HepG2 (cell line): ENCODE data around the gene TP53AIP1. TPM values are rescaled to one million over a fixed set of nuclear protein-coding genes. Genes with fewer than 3 reads are reported as not detected.

Experiments used
- ATAC-seq: fragments of 200-7000 bp; cut with Tn5 transposase; 3 replicates; pipeline ENCODE4 v1.9.1; 2020; ENCODE audit warnings: mild to moderate bottlenecking, moderate library complexity
- BruUV-seq: library from RNA; stranded (reverse); fragments of 400-500 nt; replicated peaks from 2 replicates; lab custom pipeline; 2021; lab: Mats Ljungman, UMichigan
- CTCF ChIA-PET: fragments of 300-600 bp; formaldehyde crosslinking; extraction: SDS; loops from one replicate; lab custom pipeline; 2021; ENCODE audit warnings: low total read pairs, inconsistent platforms, low intra/inter-chr PET ratio; lab: Yijun Ruan, JAX
- POLR2A ChIA-PET: fragments of 350-600 bp; sonication (Branson Sonifier 250); formaldehyde crosslinking; loops from one replicate; lab custom pipeline; 2020; ENCODE audit warnings: antibody characterized with exemption, inconsistent platforms; lab: Yijun Ruan, JAX
- DNase-seq: peaks from one replicate; pipeline ENCODE4 v3.0.0-alpha.2; 2015; ENCODE audit warnings: low spot score
- FAIRE-seq: peaks from 3 replicates; lab custom pipeline; 2011; peaks lifted over from hg19 to GRCh38; lab: Jason Lieb, UNC
- H2AFZ ChIP-seq: one replicate; pipeline ENCODE4 v1.6.1; 2011; ENCODE audit warnings: low read length, inconsistent platforms
- H3K27ac ChIP-seq: fragments of 300-600 bp; 3 replicates; pipeline ENCODE4 v1.8.0; 2011; ENCODE audit warnings: mixed run types, mild to moderate bottlenecking, mixed read lengths, low read length, inconsistent platforms; ENCODE audit not compliant: insufficient read depth; ENCODE audit errors: extremely low read length
- H3K27me3 ChIP-seq, 2 experiments: fragments of 200-600 bp in 1 of 2; 2 replicates in 1 of 2; 3 replicates in 1 of 2; pipeline versions ENCODE4 v1.6.0 to v1.8.0; 2011; ENCODE audit warnings: low read length in 2 of 2, mild to moderate bottlenecking in 2 of 2, moderate library complexity in 2 of 2, inconsistent platforms in 1 of 2; ENCODE audit not compliant: insufficient read depth in 2 of 2, control insufficient read depth in 1 of 2
- H3K36me3 ChIP-seq, 2 experiments: fragments of 200-600 bp in 1 of 2; replicated peaks in 1 of 2; 2 replicates in 1 of 2; 3 replicates in 1 of 2; pipeline versions ENCODE4 v1.5.1 to v1.8.0; 2011; ENCODE audit warnings: low read length in 2 of 2, inconsistent platforms in 1 of 2; ENCODE audit not compliant: insufficient read depth in 2 of 2, control insufficient read depth in 1 of 2
- H3K4me1 ChIP-seq: 2 replicates; pipeline ENCODE4 v1.5.1; 2012; ENCODE audit warnings: low read length, inconsistent platforms; ENCODE audit not compliant: insufficient read depth
- H3K4me2 ChIP-seq: 2 replicates; pipeline ENCODE4 v1.6.0; 2011; ENCODE audit warnings: low read depth, low read length, inconsistent platforms
- H3K4me3 ChIP-seq, 3 experiments: fragments of 200-600 bp in 1 of 3; sonication (generic), shearing (Covaris generic) in 1 of 3; replicated peaks in 1 of 3; 2 replicates each; pipeline ENCODE4 v1.5.1; 2011 to 2016; ENCODE audit warnings: low read length in 3 of 3, inconsistent platforms in 2 of 3, low read depth in 2 of 3, mild to moderate bottlenecking in 2 of 3, control low read depth in 1 of 3, mixed read lengths in 1 of 3; ENCODE audit not compliant: insufficient read depth in 1 of 3
- H3K79me2 ChIP-seq: one replicate; pipeline ENCODE4 v1.6.1; 2011; ENCODE audit warnings: low read length, inconsistent platforms; ENCODE audit not compliant: insufficient read depth
- H3K9ac ChIP-seq: 2 replicates; pipeline ENCODE4 v1.6.0; 2011; ENCODE audit warnings: mild to moderate bottlenecking, low read depth, low read length, inconsistent platforms; ENCODE audit not compliant: insufficient read depth
- H3K9me3 ChIP-seq: 2 replicates; pipeline ENCODE4 v1.5.1; 2012; ENCODE audit warnings: mild to moderate bottlenecking, low read length
- H4K20me1 ChIP-seq: 2 replicates; pipeline ENCODE4 v1.6.0; 2011; ENCODE audit warnings: inconsistent platforms, mild to moderate bottlenecking, low read length, moderate library complexity; ENCODE audit not compliant: insufficient read depth
- ARHGAP35 ChIP-seq: sonication (generic); formaldehyde crosslinking; IDR thresholded peaks from 2 replicates; pipeline ENCODE4 v1.9.0; 2022; ENCODE audit warnings: mild to moderate bottlenecking, inconsistent platforms, moderate library complexity, missing genetic modification reagents, borderline replicate concordance
- KDM1A ChIP-seq: IDR thresholded peaks from 2 replicates; pipeline ENCODE4 v1.6.1; 2016; ENCODE audit warnings: missing compliant biosample characterization
- KDM4B ChIP-seq: sonication (generic); formaldehyde crosslinking; IDR thresholded peaks from 2 replicates; pipeline ENCODE4 v1.4.0; 2020; ENCODE audit warnings: missing genetic modification reagents
- MEF2D ChIP-seq: sonication (generic); formaldehyde crosslinking; IDR thresholded peaks from 2 replicates; pipeline ENCODE4 v1.5.1; 2020; ENCODE audit warnings: mild to moderate bottlenecking, missing genetic modification reagents
- PRPF4 ChIP-seq: fragments of 200-400 bp; formaldehyde crosslinking; IDR thresholded peaks from 2 replicates; pipeline ENCODE4 v1.6.1; 2016; ENCODE audit warnings: low read length, low read depth; ENCODE audit not compliant: poor library complexity, severe bottlenecking
- REST ChIP-seq, 2 experiments: IDR thresholded peaks; 2 replicates each; pipeline ENCODE4 v1.6.1; 2011 to 2012; ENCODE audit warnings: low read length in 2 of 2, borderline replicate concordance in 1 of 2, low read depth in 1 of 2, mild to moderate bottlenecking in 1 of 2, moderate library complexity in 1 of 2
- RORA ChIP-seq: sonication (generic); formaldehyde crosslinking; IDR thresholded peaks from 2 replicates; pipeline ENCODE4 v1.5.0; 2020; ENCODE audit warnings: mild to moderate bottlenecking, missing genetic modification reagents, moderate library complexity
- STAT5B ChIP-seq: sonication (generic); formaldehyde crosslinking; IDR thresholded peaks from 2 replicates; pipeline ENCODE4 v1.4.0; 2020; ENCODE audit warnings: missing genetic modification reagents
- ZBTB8A ChIP-seq: sonication (generic); formaldehyde crosslinking; IDR thresholded peaks from 2 replicates; pipeline ENCODE4 v1.4.0; 2020; ENCODE audit warnings: mild to moderate bottlenecking, low read depth, missing genetic modification reagents, borderline replicate concordance
- ZHX1 ChIP-seq: sonication (generic); formaldehyde crosslinking; IDR thresholded peaks from 2 replicates; pipeline ENCODE4 v1.8.1; 2022; ENCODE audit warnings: low read depth, mild to moderate bottlenecking, missing genetic modification reagents
- ZNF501 ChIP-seq: sonication (generic); formaldehyde crosslinking; IDR thresholded peaks from 2 replicates; pipeline ENCODE4 v1.5.1; 2020; ENCODE audit warnings: mild to moderate bottlenecking, moderate library complexity, missing genetic modification reagents
- ZNF552 ChIP-seq: sonication (generic); formaldehyde crosslinking; IDR thresholded peaks from 2 replicates; pipeline ENCODE4 v1.9.0; 2022; ENCODE audit warnings: missing genetic modification reagents, mild to moderate bottlenecking, borderline replicate concordance
- ZNF724P ChIP-seq: sonication (generic); formaldehyde crosslinking; IDR thresholded peaks from 2 replicates; pipeline ENCODE4 v1.8.0; 2022; ENCODE audit warnings: missing genetic modification reagents, borderline replicate concordance
- WGBS: methylation state at CpG from one replicate; pipeline ENCODE4 v1.1.6; 2017; ENCODE audit warnings: low lambda C conversion rate; 5-methylcytosine and 5-hydroxymethylcytosine counted together
- in situ Hi-C: cut with HindIII; loops from 2 replicates; pipeline ENCODE4 v1.10.0; 2017; ENCODE audit warnings: low pct_unique_long_range_greater_than_20kb; ENCODE audit not compliant: extremely low pct_ligation_motif_present
- intact Hi-C: fragments of 100-400 bp; cut with micrococcal nuclease; formaldehyde crosslinking; loops from one replicate; pipeline ENCODE4 v1.10.0; 2022; ENCODE audit not compliant: unreplicated experiment
- polyA plus RNA-seq, 8 experiments: library from polyadenylated mRNA; depleted of rRNA in 3 of 8; stranded (reverse) in 7 of 8; unstranded in 1 of 8; fragments of >200 nt; fragmentation: Illumina TruSeq in 4 of 8; extraction: Trizol in 4 of 8; gene quantifications; 2 replicates each; pipeline versions ENCODE4 v1.2.1 to v1.2.3, GENCODE V29; 2011 to 2016; ENCODE audit warnings: low read depth in 4 of 8, missing spikeins in 1 of 8, mixed read lengths in 1 of 8; ENCODE audit not compliant: insufficient read depth in 1 of 8
- total RNA-seq, 5 experiments: library from RNA; depleted of rRNA; stranded (reverse); fragments of >200 nt; fragmentation: Illumina TruSeq; extraction: Trizol; gene quantifications; 2 replicates each; pipeline ENCODE4 v1.2.3, GENCODE V29; 2016; ENCODE audit warnings: low read depth in 1 of 5

Gene TP53AIP1
- total and polyA plus RNA-seq, 2 of the 13 experiments (the other 11 are each of a cell fraction or from before 2014, with no cell fraction given) = 0.11 TPM; not detected in 1

GRCh38 chr11:128914216-128915148, 28.2 kb downstream of the TP53AIP1 start:
- no peak overlapping the region for H3K4me3 ChIP-seq
- no TSS peak for BruUV-seq
- H4K20me1 ChIP-seq = no peaks in the 10 kb centered on the region
- no peaks in the 10 kb centered on the region for H3K9me3 ChIP-seq
- H3K27me3 ChIP-seq = peaks cover 0 to 19% of the 10 kb centered on the region in 2 experiments; a peak in 2 of 5 replicates
- POLR2A ChIA-PET = no interaction called here
- intact Hi-C loops = no loop called here
- no peak overlapping the region for H3K4me2 ChIP-seq
- no peak overlapping the region for H3K27ac ChIP-seq
- DNase-seq (no peak), FAIRE-seq (no peak), ATAC-seq (no peak)
- H3K4me1 ChIP-seq = no peaks in the 10 kb centered on the region
- H3K36me3 ChIP-seq = no peaks in the 10 kb centered on the region
- no peaks in the 10 kb centered on the region for H3K79me2 ChIP-seq
- 45% methylated on average over 4 of the region's 18 CpGs for WGBS
- in situ Hi-C loops = no loop called here
- H2AFZ ChIP-seq = no peak overlapping the region
- H3K9ac ChIP-seq = no peak overlapping the region
- CTCF ChIA-PET = no interaction called here
- TF ChIP-seq ARHGAP35 (CRISPR knock-in tag) (no peak), RORA (CRISPR knock-in tag) (no peak), ZNF501 (CRISPR knock-in tag) (no peak), ZNF724P (CRISPR knock-in tag) (no peak), ZHX1 (CRISPR knock-in tag) (no peak), ZNF552 (CRISPR knock-in tag) (no peak), KDM4B (CRISPR knock-in tag) (no peak), STAT5B (CRISPR knock-in tag) (no peak), KDM1A (CRISPR knock-in tag) (no peak), PRPF4 (no peak), MEF2D (no peak), REST (IDR thresholded peaks at IDR 0.05; ENCODE audit: borderline replicate concordance in 1 of 2, low read depth in 1 of 2, low read length in 2 of 2) (no peak), ZBTB8A (no peak)
